Uterus (tissue), 2 donors: ENCODE data around the gene TLX3.

Experiments used
- POLR2A ChIP-seq, 2 donors: fragments of 450-650 bp; IDR thresholded peaks; one replicate each; pipeline ENCODE4 v1.6.1; 2016; ENCODE audit warnings: antibody characterized with exemption in 2 of 2, mild to moderate bottlenecking in 1 of 2, moderate library complexity in 1 of 2
- TF ChIP-seq, protein P1 (sequence below), 4 experiments: fragments of 200-600 bp in 2 of 4; fragments of 450-650 bp in 2 of 4; sonication (generic) in 2 of 4; IDR thresholded peaks; one replicate each; pipeline ENCODE4 v1.5.1; 2016 to 2019; ENCODE audit warnings: antibody characterized with exemption in 4 of 4, mild to moderate bottlenecking in 2 of 4, moderate library complexity in 1 of 4

DNA sequence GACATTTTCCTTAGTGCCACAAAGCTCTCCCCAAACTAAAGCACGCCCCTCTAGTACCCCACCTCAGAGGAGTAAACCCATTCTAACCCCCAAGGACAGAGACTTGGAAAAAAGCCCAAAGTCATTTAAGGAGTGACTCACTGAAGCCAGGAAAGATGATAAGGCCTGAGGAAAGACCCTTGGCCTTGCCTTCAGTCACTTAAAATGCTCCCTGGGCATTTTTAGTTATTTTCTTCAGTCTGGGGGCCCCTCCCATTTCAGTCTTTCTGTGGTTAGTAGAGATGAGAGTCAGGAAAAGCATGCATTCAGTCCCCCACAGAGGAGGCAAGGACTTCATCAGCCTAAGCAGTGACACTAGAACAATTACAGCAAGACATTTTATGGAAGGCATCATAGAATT, 13.7 kb upstream of the TLX3 start:
- TF ChIP-seq, protein P1, sequence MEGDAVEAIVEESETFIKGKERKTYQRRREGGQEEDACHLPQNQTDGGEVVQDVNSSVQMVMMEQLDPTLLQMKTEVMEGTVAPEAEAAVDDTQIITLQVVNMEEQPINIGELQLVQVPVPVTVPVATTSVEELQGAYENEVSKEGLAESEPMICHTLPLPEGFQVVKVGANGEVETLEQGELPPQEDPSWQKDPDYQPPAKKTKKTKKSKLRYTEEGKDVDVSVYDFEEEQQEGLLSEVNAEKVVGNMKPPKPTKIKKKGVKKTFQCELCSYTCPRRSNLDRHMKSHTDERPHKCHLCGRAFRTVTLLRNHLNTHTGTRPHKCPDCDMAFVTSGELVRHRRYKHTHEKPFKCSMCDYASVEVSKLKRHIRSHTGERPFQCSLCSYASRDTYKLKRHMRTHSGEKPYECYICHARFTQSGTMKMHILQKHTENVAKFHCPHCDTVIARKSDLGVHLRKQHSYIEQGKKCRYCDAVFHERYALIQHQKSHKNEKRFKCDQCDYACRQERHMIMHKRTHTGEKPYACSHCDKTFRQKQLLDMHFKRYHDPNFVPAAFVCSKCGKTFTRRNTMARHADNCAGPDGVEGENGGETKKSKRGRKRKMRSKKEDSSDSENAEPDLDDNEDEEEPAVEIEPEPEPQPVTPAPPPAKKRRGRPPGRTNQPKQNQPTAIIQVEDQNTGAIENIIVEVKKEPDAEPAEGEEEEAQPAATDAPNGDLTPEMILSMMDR (IDR thresholded peaks at IDR 0.05), result no peak
- TF ChIP-seq POLR2A (IDR thresholded peaks at IDR 0.05), result no peak
